NCI-H82 treated with DMSO at 0.1 percent for 48 hours (cell line): Measurements from ENCODE around the gene GSTA2.
"Not testable (repeated sequence)": the region's sequence is repeated elsewhere in the genome, so short reads cannot be mapped to it uniquely, and the experiment has no call there.

Source experiments
- DNase-seq: peaks from one replicate; lab custom pipeline; 2025; ENCODE audit not compliant: unreplicated experiment; lab: John Stamatoyannopoulos, UW

Gene GSTA2

DNA sequence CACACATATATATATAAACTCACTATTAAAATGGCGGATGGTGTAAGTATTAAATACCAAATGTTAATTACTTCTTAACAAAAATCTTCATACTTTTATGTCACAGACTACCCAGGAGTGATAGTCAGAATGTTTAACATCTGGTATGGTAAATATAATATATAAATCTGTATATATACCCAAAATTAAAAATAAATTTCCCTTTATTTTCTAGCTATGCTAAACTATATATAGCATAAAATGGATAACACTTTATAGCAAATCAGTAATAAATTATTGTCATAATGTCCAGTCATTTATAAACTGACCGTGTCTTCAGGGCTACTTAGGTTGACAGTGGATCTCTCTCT lies 37.1 kb downstream of the GSTA2 start:
- no peak for DNase-seq

DNA sequence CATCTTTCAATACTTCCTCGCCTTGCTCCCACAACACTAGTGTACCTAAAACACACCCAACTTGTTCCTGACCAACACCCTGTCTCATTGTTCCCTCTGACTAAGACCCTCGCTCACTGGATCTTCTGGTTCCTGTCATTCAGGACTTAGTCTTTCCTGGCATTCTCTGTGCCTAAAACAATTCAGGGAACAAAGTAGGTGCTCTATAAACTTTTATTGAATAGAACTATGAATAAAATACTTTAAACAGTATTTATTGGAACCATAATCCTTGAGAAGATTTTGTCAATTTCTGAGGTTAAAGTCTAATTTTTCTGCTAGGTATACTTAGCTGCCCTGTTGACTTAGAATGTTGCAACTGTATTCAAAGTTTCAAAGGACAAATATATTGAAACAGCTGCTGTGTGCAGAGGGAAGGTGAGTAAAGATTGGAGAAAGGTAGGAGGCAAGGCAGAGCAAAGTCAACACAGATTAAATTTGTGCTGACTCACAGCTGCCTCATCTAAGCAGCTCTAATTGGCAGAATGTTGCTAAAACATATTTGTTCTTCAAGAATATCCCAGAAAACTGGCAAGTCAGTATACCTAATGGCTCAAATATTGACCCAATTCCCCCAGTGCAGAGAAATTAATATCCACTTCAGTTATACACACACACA lies 37.6 kb downstream of the GSTA2 start:
- no peak for DNase-seq

DNA sequence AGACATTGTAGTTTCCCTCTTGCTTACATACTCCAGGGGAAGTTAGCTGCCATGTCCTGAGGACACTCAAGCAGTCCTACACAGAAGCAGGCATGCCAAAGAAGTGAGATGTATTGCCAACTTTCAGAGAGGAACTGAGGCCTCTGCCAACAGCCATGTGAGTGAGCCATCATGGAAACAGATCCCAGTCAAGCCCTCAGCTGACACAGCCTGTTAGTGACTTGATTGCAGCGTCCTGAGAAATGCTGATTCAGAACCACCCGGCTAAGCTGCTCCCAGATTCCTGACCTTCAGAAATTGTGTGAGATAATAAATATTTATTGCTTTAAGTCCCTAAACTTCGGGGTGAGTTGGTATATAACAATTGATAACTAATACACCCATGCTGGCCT lies 38.1 kb downstream of the GSTA2 start:
- no peak for DNase-seq

DNA sequence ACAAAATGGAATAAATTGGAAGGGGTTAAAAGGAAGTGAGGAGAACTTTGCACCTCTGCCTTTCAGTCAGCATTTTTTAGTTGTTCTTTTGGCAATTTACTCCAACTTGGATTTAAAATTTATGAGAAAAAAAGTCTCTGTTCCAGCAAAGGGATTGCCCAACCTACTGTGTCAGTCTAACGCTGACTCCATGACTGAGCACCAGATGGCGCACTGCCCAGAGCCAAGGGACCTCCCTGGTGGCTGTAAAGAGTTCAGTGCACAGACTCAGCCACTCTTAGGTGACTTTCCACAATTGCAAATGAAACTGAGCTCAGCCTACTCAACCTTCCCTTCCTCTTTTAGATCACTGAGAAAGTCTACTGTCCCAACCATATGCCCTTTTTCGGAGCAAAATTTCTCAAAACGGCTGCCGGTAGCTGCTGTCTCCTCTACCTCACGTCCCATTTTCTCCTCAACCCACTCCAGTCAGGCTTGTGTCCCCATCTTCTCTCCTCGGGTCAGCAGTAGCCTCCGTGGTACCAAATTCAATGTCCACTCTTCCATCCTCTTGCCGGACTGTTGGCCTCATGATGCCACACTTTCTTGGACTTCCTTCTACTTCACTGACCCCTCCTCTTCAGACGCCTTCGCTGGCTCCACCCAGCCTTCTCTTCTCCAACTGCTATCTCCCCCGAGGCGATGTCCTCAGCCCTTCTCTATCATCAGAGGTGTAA lies 38.7 kb downstream of the GSTA2 start:
- peak; percentile 28 for DNase-seq

DNA sequence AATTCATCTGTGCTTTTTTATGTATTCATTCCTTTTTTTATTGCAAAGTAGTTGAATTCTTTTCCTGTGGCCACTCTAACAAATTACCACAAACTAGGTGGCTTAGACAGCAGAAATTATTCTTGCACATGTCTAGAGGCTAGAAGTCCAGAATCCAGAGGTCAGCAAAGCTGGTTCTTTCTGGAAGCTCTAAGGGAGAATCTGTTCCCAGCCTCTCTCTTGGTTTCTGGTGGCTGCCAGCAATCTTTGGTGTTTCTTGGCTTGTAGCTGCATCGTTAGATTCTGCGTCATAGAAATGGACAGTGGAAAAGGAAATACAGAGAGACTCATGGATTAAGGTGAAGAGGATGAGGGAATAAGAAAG lies 39.3 kb downstream of the GSTA2 start:
- DNase-seq: no peak

DNA sequence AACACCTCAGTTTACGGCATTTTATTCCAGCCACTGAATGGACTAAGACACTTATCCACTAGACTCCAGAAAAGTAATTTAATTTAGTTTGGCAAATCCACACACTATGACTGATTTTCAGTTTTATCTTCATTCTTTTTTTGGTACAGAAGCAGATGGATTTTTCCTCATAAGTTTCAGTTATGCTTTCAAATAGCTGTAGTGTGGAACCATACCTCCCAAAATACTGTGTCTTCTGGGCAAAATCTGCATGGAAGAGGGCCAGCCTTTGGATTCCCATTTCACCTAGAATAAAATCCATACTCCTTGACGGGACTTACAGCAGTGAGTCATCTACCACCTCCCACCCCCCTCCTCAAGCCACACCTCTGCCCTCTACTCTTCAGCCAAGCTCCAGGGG lies 43.0 kb downstream of the GSTA2 start:
- DNase-seq: no peak

DNA sequence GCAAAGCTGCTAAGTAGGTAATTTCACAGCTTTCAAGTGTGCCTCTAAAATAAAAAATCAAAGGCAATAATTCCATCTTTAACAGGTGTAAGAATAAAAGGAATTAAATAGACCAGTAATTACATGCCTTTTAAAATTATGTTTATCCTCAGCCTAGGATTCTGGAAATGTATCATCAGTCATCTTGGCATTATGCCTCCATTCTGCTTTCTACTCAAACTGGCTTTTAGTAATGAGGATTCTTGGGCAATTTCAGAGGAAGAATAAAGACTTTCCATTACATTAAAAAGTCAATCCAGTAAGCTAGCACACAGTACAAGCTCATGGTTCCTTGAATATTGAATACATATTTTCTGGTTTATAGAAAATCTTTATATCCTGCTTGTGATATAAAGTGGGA lies 44.7 kb downstream of the GSTA2 start:
- DNase-seq: no peak

DNA sequence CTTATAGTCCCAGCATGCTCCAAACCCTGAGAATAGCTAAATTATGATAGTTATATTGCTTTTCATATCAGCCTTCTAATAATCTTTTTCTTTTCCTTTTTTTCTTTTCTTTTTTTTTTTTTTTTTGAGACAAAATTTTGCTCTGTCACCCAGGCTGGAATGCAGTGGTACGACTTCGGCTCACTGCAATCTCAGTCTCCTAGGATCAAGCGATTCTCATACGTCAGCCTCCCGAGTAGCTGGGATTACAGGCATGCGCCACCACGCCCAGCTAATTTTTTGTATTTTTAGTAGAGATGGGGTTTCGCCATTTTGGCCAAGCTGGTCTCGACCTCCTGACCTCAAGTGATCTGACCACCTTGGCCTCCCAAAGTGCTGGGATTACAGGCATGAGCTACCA lies 48.5 kb downstream of the GSTA2 start:
- not testable (repeated sequence) for DNase-seq

DNA sequence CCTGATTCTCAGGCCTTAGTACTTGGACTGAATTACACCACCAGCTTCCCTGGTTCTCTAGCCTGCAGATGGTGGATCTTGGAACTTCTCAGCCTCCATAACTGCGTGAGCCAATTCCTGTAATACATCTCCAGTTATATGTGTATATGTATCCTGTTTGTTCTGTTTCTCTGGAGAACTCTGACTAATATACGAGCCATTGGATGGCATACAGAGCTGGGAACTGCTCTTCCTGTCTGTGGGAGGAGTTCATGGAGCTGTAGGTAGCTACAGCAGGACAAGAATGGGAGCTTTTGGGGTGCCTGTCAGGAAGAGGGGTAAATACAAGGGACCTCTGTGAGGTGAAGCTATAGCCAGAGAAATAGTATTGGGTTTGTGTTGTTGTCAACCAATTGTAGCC lies 51.1 kb downstream of the GSTA2 start:
- no peak for DNase-seq

DNA sequence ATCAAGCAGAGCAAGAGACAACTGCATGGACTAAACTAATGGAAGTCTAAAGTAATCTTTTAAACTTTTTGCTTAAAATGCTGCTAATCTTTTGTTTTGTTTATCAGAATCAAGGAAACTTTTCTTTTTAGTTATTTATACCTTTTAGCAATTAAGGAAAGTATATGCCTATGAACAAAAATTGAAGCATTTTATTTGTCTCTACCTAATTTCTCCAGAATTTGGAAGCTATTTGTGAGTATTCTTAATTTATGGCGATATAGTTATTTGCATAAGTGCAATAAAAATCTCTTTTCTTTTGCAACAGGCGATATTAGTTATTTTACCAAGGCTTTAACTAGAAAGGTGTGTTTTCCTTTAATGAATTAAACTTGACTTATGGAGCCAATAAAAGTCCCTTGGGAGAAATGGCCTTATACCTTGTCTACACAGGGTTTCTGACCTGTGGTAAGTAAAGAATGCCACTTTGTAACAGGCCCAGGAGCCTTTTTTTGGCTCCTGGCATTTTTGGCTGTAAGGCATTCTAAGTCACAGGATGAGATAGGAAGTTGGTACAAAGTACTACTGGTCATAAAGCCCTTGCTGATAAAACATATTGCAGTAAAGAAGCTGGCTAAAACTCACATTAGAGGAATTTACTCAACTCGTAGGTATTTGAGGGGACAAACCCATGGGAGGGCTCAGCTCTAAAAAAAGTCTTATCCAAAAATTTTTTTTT lies 55.2 kb downstream of the GSTA2 start:
- DNase-seq: no peak

DNA sequence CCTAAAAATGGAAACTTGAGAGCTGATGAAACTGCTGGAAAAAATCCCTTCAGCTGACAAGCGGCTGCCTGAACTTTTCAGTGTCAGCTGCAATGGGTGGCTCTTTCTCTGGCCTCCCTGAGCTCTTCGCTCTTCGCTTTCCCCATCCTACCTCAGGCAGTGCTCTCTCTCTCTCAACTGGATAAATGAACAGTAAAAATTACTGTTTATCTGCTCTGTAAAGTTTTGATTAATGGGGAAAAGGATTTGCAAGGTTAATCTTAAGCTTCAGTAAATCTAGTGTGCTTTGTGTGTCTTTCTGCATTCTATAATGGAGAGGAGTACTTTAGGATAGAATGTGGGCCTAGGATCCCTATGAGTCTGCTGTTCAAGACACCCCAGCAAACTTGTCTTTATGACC lies 57.3 kb downstream of the GSTA2 start:
- no peak for DNase-seq

DNA sequence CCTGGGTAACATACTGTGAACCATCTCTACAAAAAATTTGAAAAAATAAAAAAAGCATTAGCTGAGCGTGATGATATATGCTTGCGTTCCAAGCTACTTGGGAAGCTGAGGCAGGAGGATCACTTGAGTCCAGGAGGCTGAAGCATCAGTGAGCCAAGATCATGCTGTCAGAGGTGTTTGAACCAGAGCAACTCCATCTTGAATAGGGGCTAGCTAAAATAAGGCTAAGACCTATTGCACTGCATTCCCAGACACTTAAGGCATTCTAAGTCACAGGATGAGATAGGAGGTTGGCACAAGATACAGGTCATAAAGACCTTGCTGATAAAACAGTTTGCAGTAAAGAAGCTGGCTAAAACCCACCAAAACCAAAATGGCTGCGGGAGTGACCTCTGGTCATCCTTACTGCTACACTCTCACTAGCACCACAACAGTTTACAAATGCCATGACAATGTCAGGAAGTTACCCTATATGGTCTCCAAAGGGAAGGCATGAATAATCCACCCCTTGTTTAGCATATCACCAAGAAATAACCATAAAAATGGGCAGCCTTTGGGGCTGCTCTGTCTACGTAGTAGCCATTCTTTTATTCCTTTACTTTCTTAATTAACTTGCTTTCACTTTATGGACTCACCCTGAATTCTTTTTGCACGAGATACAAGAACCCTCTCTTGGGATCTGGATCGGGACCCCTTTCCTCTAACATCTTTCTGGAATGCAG lies 58.3 kb downstream of the GSTA2 start:
- DNase-seq: not testable (repeated sequence)

DNA sequence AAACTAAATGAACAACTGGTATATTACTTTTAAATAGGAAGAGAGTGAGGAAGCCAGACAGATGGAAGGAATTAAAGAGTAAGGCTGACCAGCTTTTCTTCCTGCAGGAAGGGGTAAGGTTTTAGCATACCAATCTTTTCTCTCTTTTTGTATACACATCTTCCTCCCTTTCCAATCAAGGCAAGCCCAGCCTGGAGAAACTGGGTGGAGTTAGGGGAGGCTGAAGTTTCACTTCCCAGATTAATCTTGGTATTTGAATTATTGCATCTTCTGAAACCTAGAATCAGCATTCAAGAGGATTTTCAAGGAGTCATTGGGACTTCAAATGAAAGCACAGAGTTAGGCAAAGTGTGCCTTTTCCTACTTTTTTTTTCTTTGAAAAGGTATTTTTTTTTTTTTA lies 59.2 kb downstream of the GSTA2 start:
- DNase-seq: no peak
